GM19463 (cell line): ENCODE measurements around the gene IMP4.

ENCODE experiments used
- ATAC-seq: cut with Tn5 transposase; IDR thresholded peaks from one replicate; pipeline ENCODE4 v1.9.1; 2021; ENCODE audit warnings: mild to moderate bottlenecking, moderate library complexity; ENCODE audit not compliant: unreplicated experiment

Gene IMP4

DNA sequence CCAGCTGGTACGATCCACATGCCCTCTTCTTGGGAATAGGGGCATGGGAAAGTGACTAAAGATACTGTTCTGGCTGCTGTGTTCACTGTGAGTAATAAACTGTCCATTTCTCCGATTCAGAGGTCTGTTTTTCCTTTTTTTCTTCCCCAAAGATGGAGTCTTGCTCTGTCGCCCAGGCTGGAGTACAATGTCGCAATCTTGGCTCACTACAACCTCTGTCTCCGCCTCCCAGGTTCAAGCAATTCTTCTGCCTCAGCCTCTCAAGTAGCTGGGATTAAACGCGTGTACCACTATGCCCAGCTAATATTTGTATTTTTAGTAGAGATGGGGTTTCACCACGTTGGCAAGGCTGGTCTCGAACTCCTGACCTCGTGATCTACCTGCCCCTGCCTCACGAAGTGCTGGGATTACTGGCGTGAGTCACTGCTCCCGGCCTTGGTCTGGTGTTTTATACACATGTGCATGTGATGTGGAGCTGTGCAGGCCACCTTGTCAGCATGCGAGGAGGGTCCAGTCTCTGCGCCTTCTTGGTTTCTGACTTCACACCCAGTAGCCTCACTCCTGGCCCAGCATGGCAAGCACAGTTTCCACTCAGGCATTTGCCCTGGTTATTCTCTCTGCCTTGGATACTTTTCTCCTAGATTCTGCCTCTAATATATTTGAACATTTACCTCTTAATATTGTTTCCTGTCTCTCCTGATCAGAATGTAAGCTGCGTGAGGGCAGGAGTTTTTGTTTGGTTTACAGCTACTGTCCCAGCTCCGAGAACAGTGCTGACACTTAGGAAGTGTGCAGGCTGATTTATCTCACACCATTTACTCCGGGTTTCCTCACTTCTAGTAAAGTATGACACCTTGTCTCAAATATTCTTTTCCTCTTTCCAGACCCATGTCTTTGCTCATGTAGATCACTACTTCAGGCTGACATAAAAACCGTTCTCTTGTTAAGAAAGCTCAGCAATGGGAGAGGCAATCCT, 32.9 kb downstream of the IMP4 start:
- ATAC-seq, result no peak

DNA sequence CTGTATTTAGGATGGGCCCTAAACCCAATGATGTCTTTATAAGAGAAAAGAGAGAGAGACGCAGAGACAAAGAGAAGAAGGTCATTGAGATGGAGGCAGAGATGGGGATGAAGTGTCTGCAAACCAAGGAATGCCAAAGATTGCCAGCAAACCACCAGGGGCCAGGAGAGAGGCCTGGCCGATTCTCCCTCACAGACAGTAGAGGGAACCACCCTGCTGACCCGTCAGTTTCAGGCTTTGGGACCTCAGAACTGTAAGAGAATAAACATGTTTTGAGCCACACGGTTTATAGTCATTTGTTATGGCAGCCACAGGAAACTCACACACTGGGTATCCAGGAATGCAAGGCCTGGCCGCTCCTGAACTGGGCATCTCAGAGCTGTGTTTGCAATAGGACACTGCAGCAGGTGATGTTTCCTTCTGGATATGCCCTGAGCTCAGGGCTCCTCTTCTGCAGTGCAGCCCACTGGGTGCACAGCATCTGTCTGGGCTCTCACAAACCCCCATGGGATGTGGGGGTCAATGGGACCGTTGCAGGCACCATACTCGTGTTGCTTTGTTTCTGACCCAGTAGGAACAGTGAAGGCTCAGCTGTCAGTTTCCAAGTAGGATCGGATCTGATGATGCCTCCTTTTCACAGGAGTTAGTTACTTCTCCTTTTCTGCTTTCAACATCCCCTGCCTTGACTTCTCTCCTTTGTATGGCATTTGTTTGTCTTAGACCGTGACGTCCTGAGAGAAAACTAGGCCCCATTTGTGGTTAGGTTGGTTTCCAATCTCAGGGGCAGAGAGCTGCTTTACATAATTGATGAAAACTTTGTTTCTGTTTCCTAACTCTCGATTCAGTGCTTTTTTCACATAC, 34.0 kb downstream of the IMP4 start:
- peak; percentile 51 for ATAC-seq

DNA sequence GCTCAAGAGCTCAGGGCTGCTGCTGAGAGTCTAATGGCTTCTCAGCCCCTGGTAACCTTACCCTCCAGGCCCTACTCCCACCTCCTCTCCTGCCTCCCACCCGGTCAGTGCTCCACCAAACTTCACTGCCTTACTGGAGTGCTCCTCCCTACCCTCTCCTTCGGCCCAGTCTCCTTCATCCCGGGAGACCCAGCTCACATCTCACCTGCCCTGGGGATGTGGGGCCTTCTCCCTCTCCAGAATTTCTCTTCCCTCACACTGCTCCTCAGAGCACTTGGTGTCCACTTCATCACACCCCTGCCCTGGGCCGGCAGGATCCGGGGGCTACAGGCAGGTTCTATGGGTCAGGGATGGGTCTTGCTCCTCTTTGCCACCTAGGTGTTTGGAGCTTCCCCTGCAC, 34.8 kb downstream of the IMP4 start:
- no peak for ATAC-seq

DNA sequence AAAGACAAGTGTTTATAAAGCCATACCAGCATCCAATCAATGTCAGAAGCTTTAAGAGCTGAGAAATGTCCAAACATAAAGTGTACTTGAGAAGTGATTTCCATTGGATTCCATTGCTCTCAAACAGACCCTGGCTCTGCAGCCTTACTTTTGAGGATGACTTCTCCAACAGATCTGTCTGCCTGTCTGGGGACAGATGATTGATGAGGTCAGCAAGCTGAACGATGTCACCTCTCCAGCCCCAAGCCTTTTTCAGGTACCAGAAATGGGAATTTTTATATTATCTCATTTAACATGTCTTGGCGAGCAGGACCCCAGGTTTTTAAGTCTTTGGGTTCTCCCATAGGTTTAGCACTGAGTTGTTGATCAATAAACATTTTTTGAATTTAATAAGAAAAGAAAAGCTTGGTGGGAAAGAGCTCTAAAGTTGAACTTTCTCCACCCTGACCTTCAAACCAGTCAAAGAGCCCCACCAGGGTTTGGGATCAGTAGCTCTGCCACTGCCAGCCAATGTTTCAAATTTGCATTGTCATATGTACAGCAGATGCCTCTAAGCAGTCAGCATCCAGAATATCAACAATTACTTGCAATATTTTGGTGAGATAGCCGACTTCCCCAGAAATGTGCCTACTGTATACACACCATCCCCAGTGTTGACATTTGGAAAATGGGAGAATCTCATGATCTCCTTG, 35.7 kb downstream of the IMP4 start:
- no peak for ATAC-seq

DNA sequence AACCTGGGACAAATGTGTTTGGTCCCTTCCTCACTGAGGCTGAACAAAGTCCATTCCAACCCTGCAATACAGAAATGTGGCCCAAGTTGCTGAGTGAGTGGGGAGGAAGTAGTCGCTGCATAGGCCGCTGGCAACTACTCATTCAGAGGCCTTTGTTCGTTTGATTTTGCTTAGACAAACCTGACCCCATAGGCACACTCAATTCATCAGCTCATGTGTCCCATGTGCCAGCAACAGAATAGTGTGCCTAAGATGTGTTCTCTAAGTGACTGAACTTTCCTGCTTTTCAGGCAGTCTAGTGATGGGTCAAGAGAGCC, 36.2 kb downstream of the IMP4 start:
- ATAC-seq, result no peak

DNA sequence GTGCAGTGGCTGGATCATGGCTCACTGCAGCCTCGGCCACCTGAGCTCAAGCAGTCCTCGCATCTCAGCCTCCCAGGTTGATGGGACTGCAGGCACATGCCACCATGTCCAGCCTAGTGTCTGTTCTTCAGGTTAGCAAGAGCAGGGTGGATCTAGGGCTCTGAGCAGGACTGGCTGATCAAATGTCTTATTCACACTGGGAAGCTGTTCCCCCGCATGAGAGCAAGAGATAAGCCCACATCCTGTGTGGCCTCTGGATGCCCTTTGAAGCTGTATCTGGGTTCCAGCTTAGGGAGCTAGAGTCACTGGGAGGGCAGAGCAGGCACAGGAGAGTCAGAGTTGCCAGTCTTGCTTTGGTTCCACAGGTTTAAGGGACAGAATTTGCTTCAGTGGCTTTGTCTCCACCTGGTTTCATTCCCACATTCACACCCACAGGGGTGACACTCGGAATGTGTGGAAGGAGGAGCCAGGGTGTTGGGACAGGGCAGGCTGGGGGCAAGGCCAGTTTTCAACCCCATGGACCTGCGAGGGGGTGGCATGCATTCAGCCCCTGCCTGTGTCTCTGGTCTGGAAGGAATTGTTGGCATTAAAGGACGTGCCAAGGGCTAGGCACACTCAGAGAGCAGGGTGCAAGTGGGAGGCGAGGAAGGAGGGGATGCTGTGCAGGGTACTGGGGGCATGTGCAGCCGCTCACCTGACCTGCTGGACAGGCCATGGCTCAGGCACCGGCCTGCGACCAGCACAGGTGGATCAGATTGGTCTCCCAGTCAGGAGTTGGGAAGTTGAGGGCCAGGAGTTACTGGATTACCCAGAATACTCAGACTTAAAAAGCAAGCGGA, 37.6 kb downstream of the IMP4 start:
- no peak for ATAC-seq

DNA sequence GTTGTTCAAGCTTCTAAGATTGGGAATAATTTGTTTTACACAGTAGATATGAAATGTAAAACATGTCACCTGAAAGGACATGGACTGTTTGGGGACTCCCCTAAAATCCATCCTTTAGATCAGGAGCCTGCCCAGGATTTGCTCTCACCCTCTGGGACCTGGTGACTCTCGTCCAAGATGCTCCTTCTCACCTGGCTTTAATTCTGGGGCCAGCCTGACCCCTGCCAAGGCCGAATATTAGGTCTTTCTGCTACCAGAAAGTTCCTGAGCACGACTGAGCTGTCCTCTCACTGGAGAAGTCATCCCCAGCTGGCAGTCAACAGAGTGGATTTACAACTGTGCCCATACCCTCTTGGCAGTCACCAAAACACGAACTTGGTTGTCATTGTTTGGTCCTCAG, 38.4 kb downstream of the IMP4 start:
- ATAC-seq, result no peak

DNA sequence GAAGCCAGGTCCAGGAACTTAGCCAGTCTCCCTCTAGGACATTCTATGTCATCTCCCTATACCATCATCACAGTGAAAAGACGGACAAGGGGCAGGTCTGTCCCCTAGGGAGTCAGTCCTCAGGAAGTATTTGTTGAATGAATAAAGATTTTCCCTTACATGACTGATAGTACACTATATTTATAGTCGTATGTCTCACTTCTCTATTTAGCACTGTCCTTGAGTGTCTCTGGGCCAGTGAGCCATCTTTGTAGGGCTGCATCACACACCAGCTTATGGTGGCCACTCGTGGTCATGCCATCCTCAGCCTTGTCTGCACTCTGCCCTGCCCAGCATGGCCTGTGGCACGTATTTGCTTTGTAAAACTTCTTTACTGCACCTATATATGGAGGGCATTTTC, 38.9 kb downstream of the IMP4 start:
- no peak for ATAC-seq

DNA sequence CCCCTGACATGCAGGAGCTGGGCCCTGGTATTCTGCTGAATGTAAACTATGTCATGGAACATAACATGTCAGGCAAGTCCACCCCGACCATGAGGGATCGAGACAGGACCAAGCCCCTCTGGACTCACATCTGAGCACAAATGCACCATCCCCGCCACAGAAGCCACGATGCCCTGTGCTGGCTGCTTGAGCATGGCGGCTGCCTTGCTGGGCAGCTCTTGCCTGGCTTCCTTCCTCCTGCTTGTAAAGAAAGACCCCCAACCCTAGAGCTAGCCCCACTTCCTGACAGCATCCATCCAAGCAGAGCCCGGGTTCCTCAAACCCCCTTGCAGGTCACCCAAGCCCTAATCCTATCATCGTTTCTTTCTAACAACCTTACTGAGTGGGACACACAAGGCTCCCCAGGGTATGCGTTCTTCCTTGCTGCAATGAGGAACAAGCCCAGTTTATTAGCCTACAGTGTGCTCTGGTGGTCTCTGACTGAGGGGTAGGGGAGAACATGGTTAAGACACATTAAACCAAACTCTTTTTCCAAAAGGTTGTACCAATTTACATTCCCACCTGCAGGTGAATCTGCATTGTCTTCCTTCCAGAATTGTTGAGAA, 39.7 kb downstream of the IMP4 start:
- no peak for ATAC-seq

DNA sequence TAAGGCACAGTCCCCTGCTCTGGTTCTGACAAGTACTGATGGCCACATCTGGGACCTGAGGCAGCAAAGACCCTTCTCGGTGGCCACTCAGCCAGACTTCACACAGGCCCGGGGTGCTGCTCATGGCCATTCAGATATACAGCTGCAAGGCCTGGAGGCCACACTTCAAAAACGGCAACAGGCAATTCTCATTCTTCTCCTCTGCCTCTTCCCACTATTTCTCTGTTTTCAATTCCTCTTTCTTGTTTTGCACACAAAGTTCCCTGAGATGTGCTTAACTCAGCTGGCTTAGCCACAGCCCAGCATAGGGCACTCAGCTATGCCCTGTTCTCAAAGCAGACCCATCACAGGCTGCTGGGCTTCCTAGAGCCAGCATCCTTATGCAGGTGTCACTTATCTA, 43.0 kb downstream of the IMP4 start:
- ATAC-seq, result peak; percentile 66

DNA sequence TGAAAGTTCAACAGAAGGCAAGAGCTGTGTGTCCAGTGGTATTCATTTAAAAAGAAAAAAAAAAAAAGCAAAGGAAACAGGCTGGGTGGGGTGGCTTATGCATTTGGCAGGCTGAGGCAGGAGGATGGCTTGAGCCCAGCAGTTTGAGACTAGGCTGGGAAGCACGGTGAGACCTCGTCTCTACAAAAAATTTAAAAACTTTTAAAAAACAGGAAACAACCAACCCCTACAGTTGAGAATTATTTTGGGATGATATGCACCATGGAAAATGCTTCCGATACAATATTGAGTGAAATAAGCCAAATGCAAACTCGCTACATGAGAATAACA, 44.3 kb downstream of the IMP4 start:
- no peak for ATAC-seq

DNA sequence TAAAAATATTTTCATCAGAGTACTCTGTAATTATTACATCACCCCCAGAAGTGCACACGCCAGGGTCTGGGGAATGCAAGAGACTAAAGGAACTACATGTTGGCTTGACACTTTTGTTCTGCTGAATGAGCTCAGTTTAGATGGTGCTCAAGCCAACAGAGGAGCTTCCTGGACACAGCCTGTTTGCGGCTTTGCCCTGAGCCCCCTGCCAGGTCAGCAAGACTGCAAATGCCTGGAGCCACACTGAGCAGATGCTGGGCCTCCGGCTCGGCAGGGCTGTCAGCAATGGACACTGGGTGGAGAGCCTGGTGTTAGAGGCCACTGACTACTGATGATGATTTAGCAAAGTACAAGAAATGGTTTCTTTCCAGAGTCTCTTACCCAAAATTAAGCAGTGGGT, 45.1 kb downstream of the IMP4 start:
- ATAC-seq, result no peak

DNA sequence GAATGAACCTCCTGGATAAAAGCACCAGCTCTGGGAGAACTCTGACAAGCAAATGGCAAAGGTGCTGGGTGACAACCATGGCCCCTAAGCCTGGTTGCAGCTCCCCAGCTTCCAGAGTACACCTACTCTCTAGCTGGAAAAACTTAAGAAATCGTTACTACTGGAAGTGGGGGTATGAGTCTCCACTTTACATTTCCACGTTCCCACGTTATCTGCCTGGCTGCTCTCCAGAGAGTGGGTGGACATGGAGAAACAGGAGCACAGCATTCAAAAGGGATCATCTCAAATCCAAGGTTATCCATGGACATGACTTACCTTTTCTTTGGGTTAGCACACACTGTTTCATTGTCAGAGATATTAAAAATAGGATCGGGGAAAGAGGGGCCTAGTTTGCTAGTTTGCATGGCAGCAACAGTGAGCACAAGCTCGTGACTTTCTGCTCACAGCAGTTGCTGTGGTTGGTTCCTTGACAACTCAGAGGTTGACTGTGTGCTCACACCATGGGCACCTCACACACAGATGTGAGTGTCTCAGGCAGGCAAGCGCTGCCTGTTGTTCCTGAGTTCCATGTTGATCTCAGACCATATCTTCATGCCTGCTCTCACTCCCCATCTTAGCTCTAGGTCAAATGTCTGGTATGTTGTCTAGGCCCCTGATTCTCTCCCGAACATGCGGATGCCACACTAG, 45.7 kb downstream of the IMP4 start:
- ATAC-seq, result no peak

DNA sequence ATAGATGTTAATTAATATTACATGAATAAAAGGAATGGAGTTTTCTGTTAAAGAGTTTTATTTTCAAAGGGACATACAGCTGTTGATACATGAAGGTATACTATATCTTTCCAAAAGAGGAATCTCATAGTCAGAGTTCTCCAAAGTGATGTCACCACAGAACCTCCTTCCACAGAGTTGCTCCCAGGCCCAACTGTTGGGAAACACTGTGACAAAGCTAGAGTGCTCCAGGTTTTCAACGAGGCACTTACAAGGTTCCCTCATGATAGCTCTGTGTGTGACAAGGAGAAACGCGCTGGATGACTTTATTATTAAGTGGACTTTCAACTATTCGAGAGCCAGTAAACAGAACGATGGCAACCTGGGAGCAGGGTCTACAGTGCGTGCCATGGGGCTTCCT, 46.7 kb downstream of the IMP4 start:
- ATAC-seq, result no peak

DNA sequence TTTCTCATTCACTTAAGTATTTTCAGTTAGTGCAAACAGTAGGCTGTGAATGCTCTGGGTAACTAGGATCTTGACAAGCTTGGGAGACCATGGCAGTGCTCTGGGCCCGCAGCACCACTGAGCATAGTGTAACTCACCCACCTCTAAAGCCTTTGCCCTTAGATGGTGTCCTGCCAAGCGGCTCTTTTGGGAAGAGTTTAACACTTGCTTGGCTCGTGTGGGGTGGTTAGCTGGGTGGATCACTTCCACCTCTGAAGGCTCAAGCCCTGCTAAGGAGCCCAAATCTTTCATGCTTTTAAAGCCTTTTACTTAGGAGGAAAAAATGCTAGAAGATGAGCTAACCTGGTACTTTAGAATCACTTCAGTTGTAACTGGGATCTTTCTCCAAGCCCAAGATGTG, 47.1 kb downstream of the IMP4 start:
- no peak for ATAC-seq

DNA sequence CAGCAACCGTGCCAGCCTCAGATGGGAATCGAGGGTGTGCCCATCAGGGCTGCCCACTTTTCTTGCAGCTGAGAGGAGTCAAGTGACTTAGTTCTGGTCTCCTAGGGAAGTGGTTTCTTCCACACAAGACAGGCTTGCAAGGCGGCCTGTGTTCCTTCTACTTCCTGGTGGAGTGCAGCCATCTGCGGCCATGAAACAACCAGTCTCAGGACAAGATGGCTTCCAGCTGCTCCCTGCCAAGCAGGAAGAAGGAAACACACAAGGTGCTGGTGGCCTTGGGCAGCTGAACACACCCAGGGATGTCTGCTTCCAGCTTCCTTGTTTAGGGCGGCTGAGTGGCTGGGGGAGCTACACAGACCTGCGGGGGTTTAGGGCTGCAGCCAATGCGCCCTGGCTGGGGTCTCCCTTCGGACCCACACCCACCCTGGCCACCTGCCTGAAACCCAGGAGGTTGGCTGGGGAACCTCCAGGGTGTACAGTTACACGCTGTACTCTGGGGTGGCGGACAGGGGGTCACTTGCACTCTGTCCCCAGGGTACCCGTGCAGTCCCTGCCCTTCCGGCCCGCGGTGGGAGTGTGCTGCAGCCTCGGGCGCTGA, 47.9 kb downstream of the IMP4 start:
- ATAC-seq, result peak; percentile 22

DNA sequence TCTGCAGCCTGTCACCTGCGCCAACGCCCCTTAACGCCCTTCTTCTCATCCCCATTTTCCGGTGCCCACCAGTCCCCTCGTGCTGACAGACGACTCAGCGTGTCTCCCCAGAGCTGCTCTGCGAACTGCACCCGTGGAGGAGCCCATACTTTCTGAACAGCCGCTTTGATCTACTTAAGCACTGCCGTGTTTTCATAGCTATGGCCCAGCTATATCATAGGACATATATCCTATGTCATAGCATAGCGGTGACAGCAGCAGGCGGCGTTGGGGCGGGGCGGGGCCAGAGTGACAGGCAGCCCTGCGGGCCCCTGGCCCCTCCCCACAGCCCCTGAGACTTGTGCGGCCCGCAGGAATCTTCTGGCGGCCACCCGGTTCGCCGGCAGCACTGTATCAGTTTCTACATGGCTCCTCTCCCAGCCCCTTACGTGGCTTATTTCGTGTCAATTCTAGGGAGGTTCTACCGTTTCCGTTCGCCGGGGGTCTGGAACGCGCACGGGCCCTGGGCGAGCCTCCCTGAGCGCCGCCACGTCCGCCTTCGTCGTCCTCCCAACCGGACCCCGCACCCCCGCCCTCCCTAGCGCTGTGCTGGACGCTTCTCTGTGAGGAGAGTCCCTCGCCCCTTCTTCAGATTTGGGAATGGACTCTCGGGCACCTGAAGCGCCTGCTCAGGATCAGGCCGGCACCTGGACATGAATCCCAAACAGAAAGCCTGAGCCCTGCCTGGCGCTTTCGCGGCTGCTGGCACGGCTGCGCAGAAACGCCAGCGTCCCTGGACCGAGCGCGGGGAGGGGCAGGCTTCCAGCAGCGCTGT, 48.6 kb downstream of the IMP4 start:
- ATAC-seq, result peak; percentile 87

DNA sequence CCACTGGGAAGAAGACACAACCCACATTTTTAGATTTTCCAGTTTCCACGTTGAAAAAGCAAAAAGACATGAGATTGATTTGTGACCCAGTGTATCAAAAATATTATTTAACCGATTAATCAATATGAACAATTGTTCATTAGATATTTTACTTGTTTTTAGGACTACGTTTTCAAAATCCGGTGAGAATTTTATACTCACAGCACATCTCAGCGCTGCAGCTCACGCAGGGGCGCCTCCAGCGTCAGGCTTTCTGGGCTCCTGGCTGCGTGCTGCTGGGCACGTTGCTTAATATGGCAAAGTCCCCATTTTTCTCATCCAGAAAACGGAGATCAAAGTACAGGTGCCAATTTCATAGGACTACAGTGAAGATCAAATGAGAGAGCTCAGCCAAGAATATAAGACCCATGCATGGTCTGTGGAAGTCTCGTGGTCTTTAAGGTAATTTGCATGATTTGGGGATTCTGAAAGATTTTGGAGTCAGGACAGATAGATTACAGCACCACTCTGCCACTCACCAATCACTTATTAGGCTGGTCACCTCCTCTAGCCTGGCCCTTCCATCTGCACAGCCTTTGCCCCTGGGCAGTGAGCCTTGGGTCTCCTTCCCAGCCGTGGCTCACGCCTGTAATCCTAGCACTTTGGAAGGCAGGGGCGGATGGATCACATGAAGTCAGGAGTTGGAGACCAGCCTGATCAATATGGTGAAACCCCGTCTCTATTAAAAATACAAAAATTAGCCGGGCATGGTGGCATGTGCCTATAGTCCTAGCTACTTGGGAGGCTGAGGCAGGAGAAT, 49.4 kb downstream of the IMP4 start:
- ATAC-seq, result no peak
